ENCODE measurements around the gene SCP2.

The SCP2 gene

DNA sequence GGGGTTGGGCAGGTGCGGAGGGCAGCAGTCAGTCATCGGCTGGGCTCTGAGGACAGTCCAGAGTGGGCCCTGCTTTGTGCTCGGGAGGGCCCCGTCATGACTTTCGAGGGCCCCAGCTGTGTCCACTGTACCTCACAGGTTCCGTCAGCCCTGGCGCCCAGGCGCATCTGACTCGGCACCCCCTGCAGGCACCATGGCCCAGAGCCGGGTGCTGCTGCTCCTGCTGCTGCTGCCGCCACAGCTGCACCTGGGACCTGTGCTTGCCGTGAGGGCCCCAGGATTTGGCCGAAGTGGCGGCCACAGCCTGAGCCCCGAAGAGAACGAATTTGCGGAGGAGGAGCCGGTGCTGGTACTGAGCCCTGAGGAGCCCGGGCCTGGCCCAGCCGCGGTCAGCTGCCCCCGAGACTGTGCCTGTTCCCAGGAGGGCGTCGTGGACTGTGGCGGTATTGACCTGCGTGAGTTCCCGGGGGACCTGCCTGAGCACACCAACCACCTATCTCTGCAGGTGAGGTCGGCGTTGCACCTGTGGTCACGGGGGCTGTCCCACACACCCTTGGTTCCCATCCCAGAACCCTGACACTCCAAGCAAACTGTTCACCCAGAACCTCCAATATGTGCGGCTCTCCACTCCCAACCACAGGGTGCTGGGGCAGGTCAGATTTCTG is 142.7 kb downstream of the SCP2 start:
- no peak for DNase-seq

DNA sequence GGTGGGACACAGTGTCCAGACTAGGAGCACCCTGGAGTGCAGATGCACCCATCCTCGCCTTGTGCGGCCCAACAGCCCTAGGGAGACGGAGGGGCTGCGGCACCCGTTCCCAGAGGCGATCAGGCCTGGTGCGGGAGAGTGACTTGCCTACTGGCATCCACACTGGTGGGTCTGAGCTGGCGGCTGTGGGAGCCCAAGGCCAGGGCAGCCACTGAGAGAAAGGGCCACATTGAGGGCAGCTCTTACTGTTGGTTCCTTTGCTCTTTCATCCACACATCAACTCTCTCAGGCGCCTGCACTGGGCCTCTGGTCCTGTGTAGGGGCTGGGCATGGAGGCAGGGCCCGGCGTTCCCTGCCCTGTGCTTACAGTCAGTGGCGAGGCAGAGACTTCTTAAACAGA is 143.5 kb downstream of the SCP2 start:
- no peak for DNase-seq

DNA sequence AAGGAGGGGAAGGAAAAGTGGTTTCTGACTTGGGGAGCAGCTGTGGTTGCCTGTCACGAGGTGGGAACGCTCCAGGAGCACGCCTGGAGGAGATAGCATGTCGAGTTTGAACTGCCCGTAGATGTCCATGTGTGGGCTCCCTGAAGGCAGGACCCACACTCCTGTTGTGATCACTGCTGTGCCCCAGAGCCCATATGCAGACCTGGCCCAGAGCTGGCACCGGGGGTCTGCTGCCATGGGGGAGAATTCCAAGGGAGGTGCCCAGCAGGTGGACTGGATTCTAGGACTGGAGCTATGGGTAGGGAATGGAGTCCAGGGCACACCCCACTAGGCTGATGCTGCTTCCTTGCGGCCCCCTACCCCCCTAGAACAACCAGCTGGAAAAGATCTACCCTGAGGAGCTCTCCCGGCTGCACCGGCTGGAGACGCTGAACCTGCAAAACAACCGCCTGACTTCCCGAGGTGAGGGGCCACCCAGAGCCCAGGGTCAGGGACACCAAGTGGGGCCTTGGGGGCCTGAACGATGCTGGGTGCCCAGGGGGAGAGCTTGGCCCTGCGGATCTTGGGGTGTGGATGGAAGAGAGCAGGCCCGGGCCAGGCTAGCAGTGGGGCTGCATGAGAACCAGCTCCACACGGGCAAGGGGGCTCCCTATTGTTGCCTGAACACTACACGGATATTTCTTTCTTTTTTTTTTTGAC is 144.2 kb downstream of the SCP2 start:
- no peak for DNase-seq

DNA sequence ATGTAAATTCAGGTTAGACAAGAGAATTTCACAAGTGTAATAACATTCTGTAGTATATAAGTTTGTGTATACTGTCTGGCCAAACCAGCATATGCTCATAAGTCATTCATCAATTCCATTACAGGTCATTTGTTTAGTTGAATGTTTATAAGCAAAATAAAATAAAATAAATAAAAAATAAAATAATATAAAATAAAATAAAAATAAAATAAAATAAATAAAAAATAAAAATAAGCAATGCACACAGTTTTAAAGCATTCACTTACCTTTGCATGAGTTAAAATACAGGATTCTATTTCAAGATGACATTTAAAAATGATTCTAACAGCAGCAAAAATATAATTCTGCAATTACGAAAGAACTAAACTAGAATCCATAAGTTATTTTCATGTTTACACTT is 144.8 kb downstream of the SCP2 start:
- no peak for DNase-seq

DNA sequence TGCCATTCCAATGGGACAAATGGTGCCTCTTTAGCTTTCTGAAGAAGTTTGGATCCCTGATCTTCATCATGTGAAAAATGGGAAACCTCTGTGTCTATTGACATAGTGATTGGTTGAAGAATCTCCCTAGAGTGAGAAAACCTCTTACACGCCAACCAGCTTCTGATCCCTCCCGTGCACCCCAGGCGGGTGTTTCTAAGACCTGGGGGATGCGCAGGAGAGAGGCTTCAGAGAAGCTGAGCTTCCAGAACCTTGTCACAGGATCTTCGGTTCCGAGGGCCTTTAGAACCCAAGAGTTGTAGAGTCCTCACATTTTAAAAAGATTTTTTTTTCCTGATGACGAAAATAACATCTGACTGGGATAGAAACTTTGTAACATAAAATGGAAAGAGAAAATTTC is 146.2 kb downstream of the SCP2 start:
- DNase-seq = no peak

DNA sequence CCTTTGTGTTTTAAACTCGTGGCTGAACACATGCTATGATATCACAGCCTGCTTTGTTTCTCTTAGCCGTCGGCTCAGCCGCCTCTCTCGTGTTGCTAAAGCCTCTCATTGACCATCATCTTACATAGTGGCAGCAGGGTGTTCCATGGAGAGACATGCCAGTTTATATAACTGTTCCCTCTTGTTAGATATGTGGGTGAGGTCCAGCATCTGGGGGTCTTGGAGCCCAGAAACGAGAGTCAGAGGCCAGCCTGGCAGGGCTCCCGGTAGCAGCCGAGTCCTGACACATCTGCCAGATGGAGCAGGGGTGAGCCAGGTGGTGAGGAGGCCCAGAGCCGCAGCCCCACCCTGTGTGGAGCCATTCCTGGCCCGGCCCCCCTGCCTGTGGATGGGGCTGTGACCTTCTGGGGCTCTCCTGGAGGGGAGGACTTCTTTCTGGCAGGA is 146.8 kb downstream of the SCP2 start:
- no peak for DNase-seq

DNA sequence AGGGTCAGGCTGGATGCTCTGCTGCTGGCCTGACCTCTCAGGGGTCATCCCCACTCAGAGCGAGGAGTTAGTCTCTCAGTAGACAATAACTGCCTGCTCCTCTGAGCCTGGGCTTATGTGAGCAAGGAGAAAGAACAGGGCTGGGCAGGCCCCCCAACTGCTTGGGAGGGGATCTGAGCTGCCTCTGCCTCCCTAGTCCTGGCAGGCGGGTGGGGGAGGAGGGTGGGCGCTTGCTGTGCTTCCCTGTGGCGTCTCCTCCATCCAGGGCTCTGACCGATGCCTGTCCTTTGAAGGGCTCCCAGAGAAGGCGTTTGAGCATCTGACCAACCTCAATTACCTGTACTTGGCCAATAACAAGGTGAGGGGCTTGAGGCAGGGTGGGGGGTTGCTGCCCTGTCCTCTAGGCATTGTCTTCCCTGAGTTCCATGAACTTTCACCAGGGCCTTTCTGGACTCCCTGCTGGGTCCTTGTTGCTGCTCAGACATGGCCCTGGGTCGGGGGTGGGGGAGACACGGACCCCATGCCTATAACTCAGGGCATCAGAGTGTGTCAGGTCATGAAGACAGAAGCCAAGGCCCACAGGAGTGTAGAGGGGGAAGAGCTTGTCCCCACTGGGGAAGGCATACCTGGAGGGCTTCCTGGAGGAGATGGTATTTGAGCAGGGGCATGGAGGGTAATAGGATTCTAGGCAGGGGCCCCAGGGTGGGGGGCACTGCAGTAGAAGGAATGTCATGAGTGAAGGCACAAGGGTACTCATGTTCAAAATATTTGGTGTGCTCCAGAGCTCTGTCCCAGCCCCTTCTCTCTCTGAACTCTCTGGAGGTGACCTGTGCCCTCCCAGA is 147.5 kb downstream of the SCP2 start:
- DNase-seq = no peak

DNA sequence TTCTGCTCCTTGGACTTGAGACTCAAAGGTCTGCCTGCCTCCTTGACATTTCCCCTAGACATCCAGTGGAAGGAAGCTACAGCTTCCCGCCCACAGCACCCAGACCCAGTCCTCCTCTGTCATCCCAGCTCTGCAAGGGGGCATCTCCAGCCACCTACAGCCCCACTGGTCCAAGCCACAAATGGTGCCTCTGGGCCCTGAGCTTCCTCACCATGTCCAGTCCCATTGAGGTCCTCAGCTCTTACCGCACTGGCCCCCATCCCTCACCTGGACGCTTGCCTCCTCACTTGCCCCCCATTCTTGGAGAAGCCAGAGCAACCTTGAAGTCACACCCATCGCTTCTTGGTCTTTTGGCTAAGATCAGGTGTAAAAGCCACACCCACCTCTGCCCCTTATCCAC is 148.1 kb downstream of the SCP2 start:
- DNase-seq = no peak

DNA sequence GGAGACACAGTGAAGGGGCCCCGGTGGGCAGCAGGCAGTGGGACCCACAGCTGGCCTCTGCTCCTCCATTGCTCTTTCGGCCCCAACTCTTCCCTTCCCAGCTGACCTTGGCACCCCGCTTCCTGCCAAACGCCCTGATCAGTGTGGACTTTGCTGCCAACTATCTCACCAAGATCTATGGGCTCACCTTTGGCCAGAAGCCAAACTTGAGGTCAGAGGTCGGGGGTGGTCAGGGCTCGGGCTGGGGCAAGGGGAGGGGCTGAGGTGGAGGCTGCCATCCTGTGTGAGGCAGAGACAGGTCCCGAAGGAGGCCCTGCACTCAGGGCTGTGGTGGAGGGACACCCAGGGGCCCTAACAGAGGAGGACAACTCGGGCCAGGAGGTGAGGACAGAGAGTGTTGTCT is 148.7 kb downstream of the SCP2 start:
- no peak for DNase-seq

DNA sequence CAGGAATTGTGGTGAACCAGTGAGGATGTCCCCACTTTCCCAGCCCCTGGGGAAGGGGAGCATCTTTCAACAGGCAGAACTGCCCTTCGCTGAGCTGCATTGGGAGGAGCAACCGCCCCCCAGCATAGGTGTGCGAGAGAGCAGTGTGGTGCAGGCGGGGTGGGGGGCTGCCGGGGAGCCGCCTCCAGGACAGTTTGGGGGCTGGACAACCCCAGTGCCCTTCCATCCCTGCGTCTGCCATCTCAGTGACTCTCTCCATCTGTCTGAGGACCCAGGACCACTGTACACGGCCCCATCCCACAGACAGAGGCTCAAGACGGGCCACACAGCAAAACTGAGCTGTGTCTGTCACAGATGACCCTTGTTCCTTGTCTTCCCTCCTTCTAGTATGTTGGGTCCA is 149.1 kb downstream of the SCP2 start:
- no peak for DNase-seq

DNA sequence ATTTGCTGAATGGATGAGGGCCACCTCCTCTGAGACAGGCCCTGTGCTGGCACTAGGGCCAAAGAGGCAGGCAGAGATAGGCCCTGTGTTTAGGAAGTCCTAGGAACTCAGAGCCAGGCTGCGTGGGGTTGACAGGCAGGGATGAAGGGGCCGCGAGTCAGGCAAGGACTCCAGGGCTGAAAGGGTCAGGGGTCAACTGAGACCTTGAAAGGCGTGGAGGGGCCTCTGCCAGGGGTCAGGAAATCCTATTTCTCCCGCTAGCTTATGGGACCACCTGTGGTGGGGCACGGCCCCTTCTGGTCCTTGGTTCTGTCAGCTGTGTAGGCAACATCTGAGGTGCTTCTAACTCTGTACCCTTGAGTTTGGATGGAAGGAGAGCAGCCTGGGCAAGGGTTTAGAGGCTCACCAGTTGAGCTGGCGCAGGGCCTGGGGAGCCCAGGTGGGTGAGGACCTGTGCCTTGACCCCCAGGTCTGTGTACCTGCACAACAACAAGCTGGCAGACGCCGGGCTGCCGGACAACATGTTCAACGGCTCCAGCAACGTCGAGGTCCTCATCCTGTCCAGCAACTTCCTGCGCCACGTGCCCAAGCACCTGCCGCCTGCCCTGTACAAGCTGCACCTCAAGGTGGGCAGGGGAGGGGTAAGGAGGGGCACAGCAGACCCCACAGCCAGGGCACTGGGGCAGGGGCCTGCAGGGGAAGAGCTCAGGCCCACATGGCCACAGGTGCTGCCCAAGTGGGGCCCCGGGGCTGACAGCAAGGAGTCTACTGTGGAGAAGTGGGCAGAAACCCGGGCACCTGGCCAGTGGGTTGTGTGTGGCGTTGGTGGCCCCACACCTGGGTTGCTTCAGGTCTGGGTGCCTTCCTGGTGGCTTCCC is 149.9 kb downstream of the SCP2 start:
- DNase-seq = no peak

DNA sequence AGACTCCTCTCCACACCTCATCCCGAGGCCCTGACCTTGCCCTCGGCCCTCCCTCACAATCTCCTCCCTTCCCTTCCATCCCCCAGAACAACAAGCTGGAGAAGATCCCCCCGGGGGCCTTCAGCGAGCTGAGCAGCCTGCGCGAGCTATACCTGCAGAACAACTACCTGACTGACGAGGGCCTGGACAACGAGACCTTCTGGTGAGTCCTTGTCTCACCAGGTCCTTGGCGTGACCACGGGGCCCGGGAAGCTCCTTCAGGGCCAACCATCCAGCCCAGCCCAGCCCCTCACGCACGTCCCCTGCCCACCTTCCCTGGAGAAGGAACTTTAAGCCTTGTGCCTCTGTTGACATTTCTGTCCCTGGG is 150.5 kb downstream of the SCP2 start:
- no peak for DNase-seq

DNA sequence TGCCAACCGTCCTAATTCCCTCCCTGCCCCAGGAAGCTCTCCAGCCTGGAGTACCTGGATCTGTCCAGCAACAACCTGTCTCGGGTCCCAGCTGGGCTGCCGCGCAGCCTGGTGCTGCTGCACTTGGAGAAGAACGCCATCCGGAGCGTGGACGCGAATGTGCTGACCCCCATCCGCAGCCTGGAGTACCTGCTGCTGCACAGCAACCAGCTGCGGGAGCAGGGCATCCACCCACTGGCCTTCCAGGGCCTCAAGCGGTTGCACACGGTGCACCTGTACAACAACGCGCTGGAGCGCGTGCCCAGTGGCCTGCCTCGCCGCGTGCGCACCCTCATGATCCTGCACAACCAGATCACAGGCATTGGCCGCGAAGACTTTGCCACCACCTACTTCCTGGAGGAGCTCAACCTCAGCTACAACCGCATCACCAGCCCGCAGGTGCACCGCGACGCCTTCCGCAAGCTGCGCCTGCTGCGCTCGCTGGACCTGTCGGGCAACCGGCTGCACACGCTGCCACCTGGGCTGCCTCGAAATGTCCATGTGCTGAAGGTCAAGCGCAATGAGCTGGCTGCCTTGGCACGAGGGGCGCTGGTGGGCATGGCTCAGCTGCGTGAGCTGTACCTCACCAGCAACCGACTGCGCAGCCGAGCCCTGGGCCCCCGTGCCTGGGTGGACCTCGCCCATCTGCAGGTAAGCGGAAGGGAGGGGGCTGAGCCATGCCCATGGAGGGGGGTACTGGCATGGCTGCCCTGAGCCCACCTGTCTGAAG is 151.4 kb downstream of the SCP2 start:
- DNase-seq = no peak

DNA sequence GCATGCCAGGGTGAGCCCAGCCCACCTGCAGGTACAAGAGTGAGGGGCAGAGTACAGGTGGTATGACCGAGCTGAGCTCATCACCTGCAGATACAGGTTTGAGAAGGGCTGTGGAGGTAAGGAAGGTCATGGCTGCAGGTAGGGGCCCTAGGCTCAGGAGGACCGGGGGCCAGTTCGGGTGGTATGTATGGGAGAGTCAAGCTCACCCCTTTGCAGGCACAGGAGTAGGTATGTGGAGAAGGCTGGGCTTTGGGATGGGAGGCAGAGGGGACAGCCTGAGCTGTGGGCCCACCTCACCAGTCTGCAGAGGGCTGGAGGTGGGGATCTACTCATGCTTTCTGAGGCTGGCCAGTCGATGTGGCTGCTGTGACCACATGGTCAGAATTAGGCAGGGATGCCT is 152.2 kb downstream of the SCP2 start:
- no peak for DNase-seq

DNA sequence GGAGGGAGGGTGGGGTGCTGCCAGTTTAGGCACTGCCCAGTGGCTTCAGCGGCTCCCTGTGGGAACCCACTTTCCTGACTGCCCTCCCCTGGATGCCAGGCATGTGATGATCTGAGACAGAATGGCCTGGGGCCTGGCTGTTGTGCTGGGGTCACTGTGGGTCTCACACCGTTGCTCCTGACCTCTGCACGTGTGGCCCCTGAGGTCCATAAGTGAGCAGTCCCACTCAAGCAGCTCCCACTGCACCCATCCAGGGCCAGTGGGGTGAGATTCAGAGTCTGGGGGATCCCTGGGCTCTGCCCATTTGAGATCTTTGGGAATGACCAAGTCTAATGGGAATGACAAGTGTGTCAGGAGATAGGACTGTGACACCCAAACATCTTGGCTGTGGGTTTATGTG is 153.0 kb downstream of the SCP2 start:
- DNase-seq = no peak

DNA sequence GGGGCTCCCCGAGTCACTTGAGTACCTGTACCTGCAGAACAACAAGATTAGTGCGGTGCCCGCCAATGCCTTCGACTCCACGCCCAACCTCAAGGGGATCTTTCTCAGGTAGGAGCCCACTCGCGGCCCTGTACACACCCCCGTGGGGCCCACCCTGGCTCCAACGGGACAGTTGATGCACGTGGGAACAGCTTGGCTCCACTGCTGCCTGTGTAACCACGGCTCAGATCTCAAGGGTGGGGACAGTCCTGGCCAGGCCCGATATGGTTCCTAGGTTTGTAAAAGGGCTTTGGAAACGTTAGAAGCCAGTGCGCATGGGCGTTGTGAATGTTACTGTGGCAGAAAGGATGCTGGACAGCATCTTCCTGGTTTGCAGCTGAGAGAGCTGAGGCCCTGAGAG is 153.7 kb downstream of the SCP2 start:
- DNase-seq = no peak

DNA sequence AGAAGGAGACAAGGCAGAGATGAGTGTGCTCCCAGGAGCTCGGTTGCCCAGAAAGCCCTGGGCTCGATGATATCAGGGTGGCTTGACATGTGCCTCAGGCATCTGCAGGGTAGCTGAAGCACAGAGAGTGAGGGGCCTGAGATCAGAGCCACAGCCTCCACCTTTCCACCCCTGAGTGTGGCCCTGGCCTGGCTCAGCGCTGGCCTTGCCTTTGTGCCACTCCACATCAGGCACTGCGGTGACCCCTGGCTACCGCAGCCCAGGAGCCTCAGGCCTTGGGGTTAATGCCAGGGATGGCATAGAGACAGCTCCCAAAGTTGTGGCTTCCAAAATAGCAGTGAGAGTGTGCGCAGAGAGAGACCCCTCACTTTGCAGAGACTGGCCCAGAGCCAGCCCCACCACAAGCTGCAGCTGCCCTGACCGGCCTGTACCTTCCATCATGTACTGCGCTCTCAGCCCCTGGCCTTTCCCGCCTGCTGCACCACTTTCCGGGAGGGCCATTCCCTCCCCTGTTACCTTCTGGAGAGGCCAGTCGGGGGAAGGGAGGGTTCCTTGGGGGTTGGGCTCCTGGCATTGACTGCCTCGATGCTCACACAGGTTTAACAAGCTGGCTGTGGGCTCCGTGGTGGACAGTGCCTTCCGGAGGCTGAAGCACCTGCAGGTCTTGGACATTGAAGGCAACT is 154.4 kb downstream of the SCP2 start:
- DNase-seq = no peak

DNA sequence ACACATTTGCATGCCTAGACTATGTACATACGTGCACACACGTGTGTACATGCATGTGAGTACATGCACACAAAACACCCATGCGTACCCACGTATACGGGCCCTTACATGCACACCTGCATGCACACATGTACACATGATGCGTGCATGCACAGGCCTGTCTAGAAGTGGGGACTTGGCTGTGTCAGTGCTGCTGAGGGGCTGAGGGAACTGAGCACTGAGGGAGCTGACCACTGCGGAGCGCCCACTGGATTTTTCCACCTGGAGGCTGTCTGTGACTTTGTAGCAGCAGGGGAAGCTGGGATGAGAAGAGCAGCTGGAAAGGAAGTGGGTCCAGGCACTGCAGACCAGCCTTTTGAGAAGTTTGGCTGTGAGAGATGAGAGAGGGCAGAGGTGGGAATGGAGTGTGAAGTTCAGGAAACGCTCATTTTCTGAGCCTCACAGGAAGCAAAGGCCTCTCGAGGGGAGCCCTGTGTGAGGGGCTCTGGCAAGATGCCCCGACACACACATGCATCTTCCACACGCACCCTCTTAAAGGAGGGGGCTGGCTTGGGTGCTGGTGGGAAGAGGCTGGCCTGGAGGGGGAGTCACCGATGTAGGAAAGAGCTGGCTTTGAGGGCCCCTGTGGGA is 155.9 kb downstream of the SCP2 start:
- no peak for DNase-seq

DNA sequence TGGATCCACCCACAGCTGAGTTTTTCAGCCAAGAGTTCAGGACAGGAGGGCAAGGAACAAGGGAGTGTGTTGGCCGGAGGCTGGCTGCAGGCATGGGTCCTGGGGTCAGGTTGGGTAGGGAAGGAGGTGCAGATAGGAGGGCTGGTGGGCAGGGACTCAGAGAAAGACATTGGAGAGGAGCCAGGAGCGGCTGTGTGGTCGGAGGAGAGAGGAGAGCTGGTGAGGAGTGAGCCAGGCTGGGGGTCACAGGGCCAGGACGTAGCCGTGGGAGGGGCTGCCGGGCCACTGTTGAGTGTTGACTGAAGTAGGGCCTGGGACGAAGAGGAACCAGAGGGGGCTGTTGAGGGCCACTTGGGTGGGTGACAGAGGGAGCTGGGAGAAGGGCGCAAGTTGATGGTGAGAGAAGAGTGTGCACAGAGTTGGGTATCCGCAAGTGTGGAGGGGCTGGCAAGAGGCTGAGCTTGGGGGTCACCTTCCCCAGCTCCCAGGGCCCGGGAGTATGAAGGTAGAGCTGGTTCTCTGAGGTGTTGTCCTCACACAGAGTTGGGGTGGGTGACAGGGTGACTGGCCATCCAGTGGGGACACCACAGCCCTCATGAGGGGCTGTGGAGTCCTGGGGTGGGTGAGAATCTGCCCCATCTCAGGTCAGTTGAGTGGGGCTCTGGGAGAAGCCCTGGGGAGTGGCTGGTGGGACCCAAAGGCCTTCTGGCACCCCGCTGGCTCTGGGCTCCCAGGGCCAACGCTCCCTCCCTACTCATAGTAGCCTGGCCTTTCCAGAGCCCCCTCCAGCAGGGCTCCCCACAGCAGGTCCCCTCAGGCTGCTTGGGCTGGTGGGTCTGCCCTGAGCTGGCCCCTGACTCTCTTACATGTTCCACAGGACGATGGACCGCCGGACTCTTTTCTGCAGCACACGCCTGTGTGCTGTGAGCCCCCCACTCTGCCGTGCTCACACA is 156.8 kb downstream of the SCP2 start:
- no peak for DNase-seq

DNA sequence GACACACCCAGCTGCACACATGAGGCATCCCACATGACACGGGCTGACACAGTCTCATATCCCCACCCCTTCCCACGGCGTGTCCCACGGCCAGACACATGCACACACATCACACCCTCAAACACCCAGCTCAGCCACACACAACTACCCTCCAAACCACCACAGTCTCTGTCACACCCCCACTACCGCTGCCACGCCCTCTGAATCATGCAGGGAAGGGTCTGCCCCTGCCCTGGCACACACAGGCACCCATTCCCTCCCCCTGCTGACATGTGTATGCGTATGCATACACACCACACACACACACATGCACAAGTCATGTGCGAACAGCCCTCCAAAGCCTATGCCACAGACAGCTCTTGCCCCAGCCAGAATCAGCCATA is 157.5 kb downstream of the SCP2 start:
- DNase-seq = no peak
